OCI-LY7 (cell line): Measurements from ENCODE around the gene TCP11. TPM values are rescaled to one million over a fixed set of nuclear protein-coding genes. Genes with fewer than 3 reads are reported as not detected.

Experiments used
- BruUV-seq: library from RNA; stranded (reverse); fragments of 400-500 nt; replicated peaks from 2 replicates; lab custom pipeline; 2021; lab: Mats Ljungman, UMichigan
- CTCF ChIA-PET: fragments of 300-600 bp; sonication (Branson Sonifier 250); formaldehyde crosslinking; loops from one replicate; lab custom pipeline; 2022; ENCODE audit warnings: antibody characterized with exemption; ENCODE audit not compliant: unreplicated experiment; lab: Charles Lee
- POLR2A ChIA-PET: fragments of 300-600 bp; sonication (Branson Sonifier 250); formaldehyde crosslinking; loops from one replicate; lab custom pipeline; 2022; ENCODE audit warnings: antibody characterized with exemption; lab: Charles Lee
- DNase-seq: peaks from one replicate; pipeline ENCODE4 v3.0.0-alpha.2; 2015; ENCODE audit warnings: low spot score
- H2AFZ ChIP-seq: fragments of 200-600 bp; sonication (generic), shearing (Covaris generic); 2 replicates; pipeline ENCODE4 v1.6.1; 2014; ENCODE audit warnings: mild to moderate bottlenecking, antibody characterized with exemption, low read length, moderate library complexity
- H3K27ac ChIP-seq: fragments of 200-600 bp; sonication (generic); 2 replicates; pipeline ENCODE4 v1.5.1; 2014; ENCODE audit warnings: mixed run types, low read depth, mild to moderate bottlenecking, moderate library complexity, low read length, inconsistent platforms; ENCODE audit not compliant: poor library complexity, severe bottlenecking
- H3K36me3 ChIP-seq: fragments of 200-600 bp; sonication (generic); 2 replicates; pipeline ENCODE4 v1.6.1; 2014; ENCODE audit warnings: mild to moderate bottlenecking, antibody characterized with exemption, low read length, moderate library complexity, mixed read lengths; ENCODE audit not compliant: insufficient read depth
- H3K4me1 ChIP-seq: fragments of 200-600 bp; sonication (generic); 2 replicates; pipeline ENCODE4 v1.5.1; 2014; ENCODE audit warnings: mild to moderate bottlenecking, low read length; ENCODE audit not compliant: insufficient read depth, poor library complexity, severe bottlenecking
- H3K4me2 ChIP-seq: fragments of 200-600 bp; sonication (generic); 2 replicates; pipeline ENCODE4 v1.6.1; 2014; ENCODE audit warnings: mild to moderate bottlenecking, low read length
- H3K4me3 ChIP-seq: fragments of 200-600 bp; sonication (generic); 2 replicates; pipeline ENCODE4 v1.5.1; 2014; ENCODE audit warnings: mild to moderate bottlenecking, low read depth, low read length; ENCODE audit not compliant: poor library complexity, severe bottlenecking
- H3K79me2 ChIP-seq: fragments of 200-600 bp; sonication (generic); 2 replicates; pipeline ENCODE4 v1.6.1; 2016; ENCODE audit warnings: low read depth, mild to moderate bottlenecking, low read length, moderate library complexity, mixed read lengths; ENCODE audit not compliant: insufficient read depth
- H3K9me2 ChIP-seq: fragments of 200-600 bp; sonication (generic); 2 replicates; pipeline ENCODE4 v1.6.1; 2016; ENCODE audit warnings: mild to moderate bottlenecking, low read length, mixed read lengths; ENCODE audit not compliant: insufficient read depth
- H3K9me3 ChIP-seq: fragments of 200-600 bp; sonication (generic); 2 replicates; pipeline ENCODE4 v1.6.1; 2014; ENCODE audit warnings: mild to moderate bottlenecking, mixed run types, low read length, mixed read lengths
- H4K20me1 ChIP-seq: fragments of 200-600 bp; sonication (generic); 2 replicates; pipeline ENCODE4 v1.6.1; 2014; ENCODE audit warnings: mild to moderate bottlenecking, antibody characterized with exemption, low read length, moderate library complexity, mixed read lengths; ENCODE audit not compliant: insufficient read depth
- EZH2phosphoT487 ChIP-seq: fragments of 200-600 bp; sonication (generic); IDR thresholded peaks from 2 replicates; pipeline ENCODE4 v1.6.1; 2018; ENCODE audit warnings: low read depth, borderline replicate concordance, mild to moderate bottlenecking, mixed run types, antibody characterized with exemption, low read length, moderate library complexity, mixed read lengths
- intact Hi-C: fragments of 100-400 bp; cut with micrococcal nuclease; formaldehyde crosslinking; loops from one replicate; pipeline ENCODE4 v1.10.0; 2022; ENCODE audit not compliant: unreplicated experiment
- total RNA-seq, 2 experiments: library from RNA; depleted of rRNA in 1 of 2; stranded (reverse); fragments of >200 nt in 1 of 2; shearing (Covaris generic) in 1 of 2; gene quantifications; 2 replicates each; pipeline ENCODE4 v1.2.3, GENCODE V29; 2014 to 2022
- TF ChIP-seq, protein P1 (sequence below): fragments of 200-600 bp; sonication (generic); conservative IDR thresholded peaks from 2 replicates; pipeline ENCODE4 v1.5.1; 2014; ENCODE audit warnings: mild to moderate bottlenecking, antibody characterized with exemption, low read length, moderate library complexity, mixed read lengths

TCP11 gene
- total RNA-seq, 2 experiments from 2014 or later, result not detected

DNA sequence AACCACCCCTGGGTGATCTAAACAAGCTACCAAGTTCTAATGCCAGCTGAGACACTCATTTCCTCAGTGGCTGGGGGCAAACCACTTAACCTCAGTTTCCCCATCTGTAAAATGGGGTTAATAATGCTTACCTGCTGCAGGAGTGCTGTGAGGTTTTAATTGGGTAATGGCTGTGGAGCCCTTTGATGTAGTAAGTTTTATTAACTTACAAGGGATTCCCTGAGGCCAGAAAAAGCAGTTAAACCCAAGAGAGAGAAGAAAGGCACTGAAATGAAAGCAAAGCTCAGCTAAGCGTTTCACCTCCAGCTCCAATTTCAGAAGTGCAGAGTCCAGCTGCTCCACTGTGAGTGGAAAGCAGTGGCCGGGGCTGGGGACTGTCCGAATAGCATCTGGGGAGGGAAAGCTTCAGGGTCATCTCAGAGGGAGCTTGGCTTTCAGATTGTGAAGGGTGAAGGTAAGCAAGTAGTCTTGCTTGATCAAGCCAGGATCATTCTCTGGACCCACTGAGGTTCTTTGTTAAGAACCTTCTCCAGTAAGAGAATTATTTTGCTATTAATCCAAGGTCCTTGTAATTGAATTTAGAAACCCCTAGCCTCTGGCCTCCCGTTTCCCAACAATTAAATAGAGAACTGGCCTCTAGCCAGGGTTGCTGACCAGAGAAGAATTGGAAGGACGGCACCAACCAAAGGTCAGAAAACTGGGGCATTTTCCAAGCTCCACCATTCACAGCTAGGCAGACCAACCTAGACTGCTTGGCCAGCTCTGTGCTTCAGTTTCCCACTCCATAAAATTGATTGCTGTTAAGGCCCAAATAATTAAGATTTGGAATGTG is 20.9 kb upstream of the TCP11 start:
- Histone ChIP-seq H3K79me2 (no peaks in the 10 kb centered on the region), H3K4me3 (no peak overlapping the region), H3K9me3 (no peaks in the 10 kb centered on the region), H4K20me1 (no peaks in the 10 kb centered on the region), H3K9me2 (no peaks in the 10 kb centered on the region), H3K4me1 (no peaks in the 10 kb centered on the region), H3K27ac (no peak overlapping the region), H3K4me2 (no peak overlapping the region), H2AFZ (no peak overlapping the region), H3K36me3 (no peaks in the 10 kb centered on the region)
- intact Hi-C loops, result no loop called here
- no peak for DNase-seq
- ChIA-PET CTCF (no interaction called here), POLR2A (interaction anchor here (0.6 to 1.1 kb wide), 2 partner anchors 43 to 76 kb away, joined by 3 to 6 read pairs; no protein-coding TSS in a partner anchor)
- no TSS peak for BruUV-seq
- TF ChIP-seq, protein P1, sequence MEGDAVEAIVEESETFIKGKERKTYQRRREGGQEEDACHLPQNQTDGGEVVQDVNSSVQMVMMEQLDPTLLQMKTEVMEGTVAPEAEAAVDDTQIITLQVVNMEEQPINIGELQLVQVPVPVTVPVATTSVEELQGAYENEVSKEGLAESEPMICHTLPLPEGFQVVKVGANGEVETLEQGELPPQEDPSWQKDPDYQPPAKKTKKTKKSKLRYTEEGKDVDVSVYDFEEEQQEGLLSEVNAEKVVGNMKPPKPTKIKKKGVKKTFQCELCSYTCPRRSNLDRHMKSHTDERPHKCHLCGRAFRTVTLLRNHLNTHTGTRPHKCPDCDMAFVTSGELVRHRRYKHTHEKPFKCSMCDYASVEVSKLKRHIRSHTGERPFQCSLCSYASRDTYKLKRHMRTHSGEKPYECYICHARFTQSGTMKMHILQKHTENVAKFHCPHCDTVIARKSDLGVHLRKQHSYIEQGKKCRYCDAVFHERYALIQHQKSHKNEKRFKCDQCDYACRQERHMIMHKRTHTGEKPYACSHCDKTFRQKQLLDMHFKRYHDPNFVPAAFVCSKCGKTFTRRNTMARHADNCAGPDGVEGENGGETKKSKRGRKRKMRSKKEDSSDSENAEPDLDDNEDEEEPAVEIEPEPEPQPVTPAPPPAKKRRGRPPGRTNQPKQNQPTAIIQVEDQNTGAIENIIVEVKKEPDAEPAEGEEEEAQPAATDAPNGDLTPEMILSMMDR, result no peak
- TF ChIP-seq EZH2phosphoT487, result no peak

DNA sequence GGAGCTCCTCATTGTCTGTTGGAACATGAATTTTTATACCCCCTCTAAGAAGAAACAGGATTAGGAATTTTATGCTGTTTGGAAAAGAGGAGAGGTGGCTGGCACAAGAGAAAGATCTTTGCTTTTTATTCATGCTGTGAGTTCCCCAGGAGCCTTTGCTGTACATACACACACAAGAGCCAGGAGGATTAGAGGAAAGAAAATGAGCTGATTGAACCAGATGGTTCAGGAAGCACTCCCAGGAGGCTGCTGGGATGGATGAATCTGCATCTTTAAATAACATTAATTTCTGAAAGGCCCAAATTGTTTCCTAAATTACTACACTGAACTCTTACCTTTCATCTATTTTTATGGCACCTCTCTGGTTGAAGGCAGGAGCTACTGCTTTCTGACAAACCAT is 20.1 kb upstream of the TCP11 start:
- Histone ChIP-seq H3K4me1 (no peaks in the 10 kb centered on the region), H4K20me1 (no peaks in the 10 kb centered on the region), H3K4me3 (no peak overlapping the region), H3K79me2 (no peaks in the 10 kb centered on the region), H3K4me2 (no peak overlapping the region), H3K9me2 (no peaks in the 10 kb centered on the region), H3K9me3 (no peaks in the 10 kb centered on the region), H3K36me3 (no peaks in the 10 kb centered on the region), H3K27ac (no peak overlapping the region), H2AFZ (no peak overlapping the region)
- BruUV-seq, result no TSS peak
- ChIA-PET POLR2A (interaction anchor here (1.1 kb wide), 1 partner anchor 76 kb away, joined by 3 read pairs; no protein-coding TSS in a partner anchor), CTCF (no interaction called here)
- TF ChIP-seq EZH2phosphoT487, result no peak
- TF ChIP-seq, protein P1, result no peak
- no peak for DNase-seq
- intact Hi-C loops, result no loop called here

DNA sequence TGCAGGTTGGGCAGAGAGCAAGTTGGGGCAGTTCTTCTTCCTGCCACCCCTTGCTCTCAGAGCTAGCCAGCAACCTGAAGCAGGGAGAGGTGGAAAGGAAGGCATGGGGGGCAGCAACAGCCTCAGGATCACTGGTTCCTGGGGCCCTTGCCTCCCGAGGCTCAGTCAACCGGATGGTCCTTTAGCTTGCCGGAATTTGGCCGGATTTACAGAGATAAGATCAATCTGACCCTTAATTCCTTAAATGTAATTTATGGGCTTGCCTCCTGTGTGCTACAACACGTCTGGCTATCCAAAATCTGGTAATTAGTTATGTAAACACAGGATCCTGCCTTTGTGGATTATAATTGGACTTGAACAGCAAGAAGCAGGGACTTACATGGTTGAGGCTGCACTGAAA is 19.5 kb upstream of the TCP11 start:
- ChIA-PET CTCF (no interaction called here), POLR2A (no interaction called here)
- Histone ChIP-seq H3K4me2 (no peak overlapping the region), H2AFZ (no peak overlapping the region), H3K4me1 (no peaks in the 10 kb centered on the region), H3K27ac (no peak overlapping the region), H3K9me2 (no peaks in the 10 kb centered on the region), H3K79me2 (no peaks in the 10 kb centered on the region), H4K20me1 (no peaks in the 10 kb centered on the region), H3K9me3 (no peaks in the 10 kb centered on the region), H3K4me3 (no peak overlapping the region), H3K36me3 (no peaks in the 10 kb centered on the region)
- no peak for DNase-seq
- BruUV-seq, result no TSS peak
- TF ChIP-seq, protein P1, result no peak
- no peak for TF ChIP-seq EZH2phosphoT487
- intact Hi-C loops, result no loop called here
